22Rv1 (cell line): ENCODE results near the gene SLC38A1.

Experiments used
- CTCF ChIP-seq: fragments of 450-650 bp; IDR thresholded peaks from 2 replicates; pipeline ENCODE4 v1.5.1; 2017; ENCODE audit warnings: mild to moderate bottlenecking
- ZFX ChIP-seq: fragments of 450-650 bp; IDR thresholded peaks from 2 replicates; pipeline ENCODE4 v1.6.1; 2017; ENCODE audit warnings: antibody characterized with exemption, borderline replicate concordance

GRCh38 chr12:46259071-46259470, 9.8 kb downstream of the SLC38A1 start:
- TF ChIP-seq CTCF (no peak), ZFX (no peak)
